ENCODE results near the gene KBTBD4. TPM values are rescaled to one million over a fixed set of nuclear protein-coding genes. Genes with fewer than 3 reads are reported as not detected.
A peak's percentile ranks its signal among the peaks of the same experiment; 100 is the strongest.

Gene KBTBD4
- total and polyA plus RNA-seq, 2 of the 13 experiments (the other 11 are each of a cell fraction or from before 2014, with no cell fraction given), result 8.5 to 12.8 TPM

DNA sequence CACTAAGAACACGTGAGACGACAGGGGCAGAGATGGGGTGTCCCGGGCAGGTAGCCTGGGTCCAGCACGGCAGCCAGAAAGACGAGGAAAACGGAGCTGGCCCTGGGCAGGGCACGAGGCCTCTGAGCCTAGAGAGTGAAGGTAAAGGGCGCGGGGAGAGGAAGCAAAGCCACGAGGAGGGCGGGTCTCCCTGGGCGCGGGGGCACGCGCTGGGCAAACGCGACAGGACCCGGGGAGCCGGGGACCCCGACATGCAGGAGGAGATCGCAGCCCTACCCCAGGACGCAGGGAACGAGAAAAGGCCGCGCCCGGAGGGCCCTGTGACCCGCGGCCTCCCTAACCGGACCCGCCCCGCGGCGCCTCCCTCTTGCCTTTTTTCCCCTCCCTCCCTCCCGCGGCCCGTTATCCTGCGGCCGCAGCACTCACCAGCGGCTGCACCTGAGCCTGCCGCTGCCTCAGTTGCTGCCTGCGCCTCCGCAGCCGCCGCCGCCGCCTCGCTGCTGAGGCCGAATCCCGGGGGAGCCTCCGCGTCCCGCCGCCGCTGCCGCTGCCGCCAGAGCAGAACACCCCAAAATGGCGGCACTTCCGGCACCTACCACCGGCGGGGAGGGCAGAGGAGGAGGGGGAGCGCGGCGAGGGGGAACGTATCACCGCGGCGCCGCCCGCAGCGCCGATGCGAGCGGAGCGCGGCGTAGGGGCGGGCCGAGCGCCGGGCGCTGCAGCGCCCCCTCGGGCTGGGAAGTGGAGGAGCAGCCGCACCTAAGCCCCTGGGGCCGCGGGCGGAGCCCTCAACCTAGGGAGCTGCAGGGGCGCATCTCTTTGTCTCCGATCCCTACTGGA, 26.0 kb downstream of the KBTBD4 start, which contains the start of gene CELF1 (continued):
- TF ChIP-seq ZNF30 (CRISPR knock-in tag; IDR thresholded peaks at IDR 0.05) (no peak), ZNF570 (CRISPR knock-in tag; IDR thresholded peaks at IDR 0.05; ENCODE audit: borderline replicate concordance) (no peak), MAFK (conservative IDR thresholded peaks at IDR 0.05 in 1 of 2, IDR thresholded peaks at IDR 0.05 in 1 of 2; ENCODE audit: low read length in 2 of 2) (no peak), SP5 (CRISPR knock-in tag; IDR thresholded peaks at IDR 0.05; ENCODE audit: borderline replicate concordance, low read depth) (no peak), ZNF501 (CRISPR knock-in tag; IDR thresholded peaks at IDR 0.05) (peak; percentile 47), CBX1 (IDR thresholded peaks at IDR 0.05; ENCODE audit: low read depth) (peak; percentile 63), ZBTB38 (CRISPR knock-in tag; IDR thresholded peaks at IDR 0.05) (no peak; the same call in 1 of the 2 replicates), ZNF333 (CRISPR knock-in tag; IDR thresholded peaks at IDR 0.05; ENCODE audit: borderline replicate concordance) (peak; percentile 74; the same call in 1 of the 2 replicates), KLF6 (CRISPR knock-in tag; IDR thresholded peaks at IDR 0.05) (peak; percentile 78; the same call in 1 of the 2 replicates), ZNF136 (CRISPR knock-in tag; IDR thresholded peaks at IDR 0.05; ENCODE audit: low read depth) (no peak), ZNF432 (CRISPR knock-in tag; IDR thresholded peaks at IDR 0.05; ENCODE audit: borderline replicate concordance) (0 out of 2 replicates have a peak, but pooled peaks have one; percentile 65), RARA (CRISPR knock-in tag; IDR thresholded peaks at IDR 0.05) (peak; percentile 28; the same call in 1 of the 2 replicates), ZNF317 (CRISPR knock-in tag; IDR thresholded peaks at IDR 0.05) (peak; percentile 80; the same call in 1 of the 2 replicates)
- TF ChIP-seq, protein P1, sequence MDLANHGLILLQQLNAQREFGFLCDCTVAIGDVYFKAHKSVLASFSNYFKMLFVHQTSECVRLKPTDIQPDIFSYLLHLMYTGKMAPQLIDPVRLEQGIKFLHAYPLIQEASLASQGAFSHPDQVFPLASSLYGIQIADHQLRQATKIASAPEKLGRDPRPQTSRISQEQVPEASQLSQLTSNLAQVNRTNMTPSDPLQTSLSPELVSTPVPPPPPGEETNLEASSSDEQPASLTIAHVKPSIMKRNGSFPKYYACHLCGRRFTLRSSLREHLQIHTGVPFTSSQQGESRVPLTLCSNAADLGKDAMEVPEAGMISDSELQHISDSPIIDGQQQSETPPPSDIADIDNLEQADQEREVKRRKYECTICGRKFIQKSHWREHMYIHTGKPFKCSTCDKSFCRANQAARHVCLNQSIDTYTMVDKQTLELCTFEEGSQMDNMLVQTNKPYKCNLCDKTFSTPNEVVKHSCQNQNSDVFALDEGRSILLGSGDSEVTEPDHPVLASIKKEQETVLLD (CRISPR knock-in tag; IDR thresholded peaks at IDR 0.05; ENCODE audit: low read depth), result peak; percentile 98
- TF ChIP-seq, protein P2, sequence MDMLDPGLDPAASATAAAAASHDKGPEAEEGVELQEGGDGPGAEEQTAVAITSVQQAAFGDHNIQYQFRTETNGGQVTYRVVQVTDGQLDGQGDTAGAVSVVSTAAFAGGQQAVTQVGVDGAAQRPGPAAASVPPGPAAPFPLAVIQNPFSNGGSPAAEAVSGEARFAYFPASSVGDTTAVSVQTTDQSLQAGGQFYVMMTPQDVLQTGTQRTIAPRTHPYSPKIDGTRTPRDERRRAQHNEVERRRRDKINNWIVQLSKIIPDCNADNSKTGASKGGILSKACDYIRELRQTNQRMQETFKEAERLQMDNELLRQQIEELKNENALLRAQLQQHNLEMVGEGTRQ (IDR thresholded peaks at IDR 0.05; ENCODE audit: low read depth, low read length), result no peak
- TF ChIP-seq, protein P2 (CRISPR knock-in tag; IDR thresholded peaks at IDR 0.05; ENCODE audit: borderline replicate concordance), result no peak
